ENCODE results near the gene TCEAL4. TPM values are rescaled to one million over a fixed set of nuclear protein-coding genes. Genes with fewer than 3 reads are reported as not detected.

Gene TCEAL4
- total RNA-seq, 8 experiments from 2014 or later, result 55.7 to 147 (median 80.2) TPM

GRCh38 chrX:103635436-103635835 lies 50.1 kb downstream of the TCEAL4 start:
- ATAC-seq (replicated peaks in 6 of 8), result no peak
- in situ Hi-C loops (cut with MboI; ENCODE audit: low pct_unique_long_range_greater_than_20kb in 2 of 9, low sequenced_read_pairs in 9 of 9, unreplicated experiment in 9 of 9), result no loop called here
- no peak overlapping the region for H3K4me3 ChIP-seq
- peaks cover 20% of the 10 kb centered on the region in 2 donors for H3K4me1 ChIP-seq (replicated peaks in 1 of 2)
- H3K27ac ChIP-seq, result no peak overlapping the region
- 25 to 100% (median 55%) methylated on average over 1 to 2 of the region's 2 CpGs; no CpG with 5 or more reads in 6 of the 10 experiments for WGBS, 10 experiments

Other genes with a start within 250 kb of the TCEAL4 start
- 100 to 1,000 TPM in 2 of 8 experiments, 10 to 100 TPM in 6; 50.0 to 157 (median 69.9) TPM for gene TCEAL9, start 229.0 kb upstream of the TCEAL4 start, total RNA-seq
- 100 to 1,000 TPM in 7 of 8 experiments, 10 to 100 TPM in 1; 70.9 to 433 (median 289) TPM for gene BEX3, start 209.0 kb upstream of the TCEAL4 start, total RNA-seq
- 1 to 10 TPM in 7 of 8 experiments, under 1 TPM in 1; 0.76 to 3.8 (median 2.2) TPM for gene RAB40A, start 66.0 kb upstream of the TCEAL4 start, total RNA-seq
- 10 to 100 TPM; 19.5 to 65.4 (median 25.7) TPM for gene TCEAL3, start 22.4 kb downstream of the TCEAL4 start, total RNA-seq
- gene TCEAL1, start 43.5 kb downstream of the TCEAL4 start, total RNA-seq, result 10 to 100 TPM; 12.3 to 57.1 (median 27.5) TPM
- 100 to 1,000 TPM; 349 to 623 (median 512) TPM for gene MORF4L2, start 101.2 kb downstream of the TCEAL4 start, total RNA-seq
- under 1 TPM in 4 of 8 experiments, not detected in 4; 0.33 to 0.58 (median 0.44) TPM for gene TMEM31, start 125.4 kb downstream of the TCEAL4 start, total RNA-seq
- 10 to 100 TPM in 2 of 8 experiments, 1 to 10 TPM in 3, under 1 TPM in 2, not detected in 1; 0.25 to 25.9 (median 5.5) TPM for gene PLP1, start 191.3 kb downstream of the TCEAL4 start, total RNA-seq
- 10 to 100 TPM in 1 of 8 experiments, 1 to 10 TPM in 4, under 1 TPM in 3; 0.15 to 12.7 (median 6.5) TPM for gene RAB9B, start 246.7 kb downstream of the TCEAL4 start, total RNA-seq